ENCODE measurements around the gene ACTL8.

Gene ACTL8

DNA sequence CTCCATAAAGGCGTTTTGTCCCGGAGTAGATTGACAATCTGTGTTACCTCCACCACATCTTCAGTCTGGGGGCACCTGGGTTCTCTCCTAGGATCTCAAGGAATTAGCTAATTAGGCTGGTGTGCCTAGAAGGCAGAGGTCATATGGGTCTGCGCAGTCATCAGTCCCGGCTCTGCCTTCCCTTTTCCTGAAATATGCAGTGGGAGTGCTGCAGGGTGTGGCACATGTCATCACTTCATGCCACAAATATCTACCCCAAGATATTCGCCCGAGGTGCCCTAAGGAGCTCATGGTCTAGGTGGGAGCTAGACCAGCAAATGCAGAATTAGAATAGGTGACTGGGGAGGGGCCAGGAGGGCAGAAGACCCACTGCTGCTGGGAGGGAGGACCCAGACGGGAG is 42.9 kb downstream of the ACTL8 start:
- TF ChIP-seq CEBPB (IDR thresholded peaks at IDR 0.05): no peak

DNA sequence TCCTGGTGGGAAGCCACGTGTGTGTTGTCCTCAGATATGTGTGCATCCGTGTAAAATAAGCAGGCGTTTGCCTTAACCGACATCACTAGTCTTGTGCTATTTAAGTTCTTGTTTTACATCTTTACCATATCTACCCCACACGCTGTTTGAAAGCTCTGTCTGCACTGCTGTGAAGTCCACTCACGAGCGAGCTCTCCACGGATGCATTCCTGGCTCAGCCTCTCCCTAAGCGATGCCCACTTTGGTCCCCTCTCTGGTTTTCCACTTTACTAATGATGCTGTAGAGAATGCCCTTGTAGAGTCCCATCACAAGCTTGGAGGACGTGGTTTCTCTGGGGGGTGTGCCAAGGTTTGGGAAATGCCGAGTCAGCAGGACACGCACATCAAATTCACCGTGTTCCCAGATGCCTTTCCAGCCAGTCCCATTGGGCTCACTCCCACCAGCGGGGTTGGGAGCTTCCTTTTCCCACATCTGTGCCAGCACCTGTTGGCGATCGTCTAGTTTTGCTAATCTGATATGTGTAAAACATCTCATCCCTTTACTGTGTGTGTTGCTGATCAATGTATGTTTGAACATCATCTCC is 43.8 kb downstream of the ACTL8 start:
- TF ChIP-seq EP300 (IDR thresholded peaks at IDR 0.05; ENCODE audit: borderline replicate concordance) (no peak), NFIC (IDR thresholded peaks at IDR 0.05) (no peak), FOXM1 (IDR thresholded peaks at IDR 0.05; ENCODE audit: borderline replicate concordance, low read depth) (no peak), TCF12 (IDR thresholded peaks at IDR 0.05; ENCODE audit: low read depth) (no peak), ZBTB7A (IDR thresholded peaks at IDR 0.05; ENCODE audit: low read depth) (no peak), EGR1 (IDR thresholded peaks at IDR 0.05) (no peak), USF1 (IDR thresholded peaks at IDR 0.05) (no peak), TEAD4 (IDR thresholded peaks at IDR 0.05) (no peak), TAF1 (IDR thresholded peaks at IDR 0.05; ENCODE audit: low read depth) (no peak), CREB1 (IDR thresholded peaks at IDR 0.05; ENCODE audit: low read depth) (no peak), YY1 (IDR thresholded peaks at IDR 0.05; ENCODE audit: low read depth) (no peak), REST (IDR thresholded peaks at IDR 0.05; ENCODE audit: low read depth) (no peak), RAD21 (IDR thresholded peaks at IDR 0.05; ENCODE audit: low read depth) (no peak), CEBPB (IDR thresholded peaks at IDR 0.05) (no peak)
- TF ChIP-seq, protein P1, sequence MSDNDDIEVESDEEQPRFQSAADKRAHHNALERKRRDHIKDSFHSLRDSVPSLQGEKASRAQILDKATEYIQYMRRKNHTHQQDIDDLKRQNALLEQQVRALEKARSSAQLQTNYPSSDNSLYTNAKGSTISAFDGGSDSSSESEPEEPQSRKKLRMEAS (IDR thresholded peaks at IDR 0.05): no peak

- TF ChIP-seq NFIC (IDR thresholded peaks at IDR 0.05) (no peak), TCF12 (IDR thresholded peaks at IDR 0.05; ENCODE audit: low read depth) (no peak), CEBPB (IDR thresholded peaks at IDR 0.05) (no peak), USF1 (IDR thresholded peaks at IDR 0.05) (no peak)
Observed at GRCh38 chr1:17799642-17800041, 44.5 kb downstream of the ACTL8 start.

GRCh38 chr1:17802164-17802563 is 47.0 kb downstream of the ACTL8 start:
- TF ChIP-seq RAD21 (IDR thresholded peaks at IDR 0.05; ENCODE audit: low read depth): no peak
- TF ChIP-seq USF1 (IDR thresholded peaks at IDR 0.05): no peak
- TF ChIP-seq NFIC (IDR thresholded peaks at IDR 0.05): no peak
- TF ChIP-seq CEBPB (IDR thresholded peaks at IDR 0.05): no peak
- no peak for TF ChIP-seq TEAD4 (IDR thresholded peaks at IDR 0.05)
- no peak for TF ChIP-seq TAF1 (IDR thresholded peaks at IDR 0.05; ENCODE audit: low read depth)
- TF ChIP-seq FOXM1 (IDR thresholded peaks at IDR 0.05; ENCODE audit: borderline replicate concordance, low read depth): no peak
- no peak for TF ChIP-seq REST (IDR thresholded peaks at IDR 0.05; ENCODE audit: low read depth)
- TF ChIP-seq EGR1 (IDR thresholded peaks at IDR 0.05): no peak
- TF ChIP-seq, protein P1 (IDR thresholded peaks at IDR 0.05): no peak
- no peak for TF ChIP-seq EP300 (IDR thresholded peaks at IDR 0.05; ENCODE audit: borderline replicate concordance)
- no peak for TF ChIP-seq YY1 (IDR thresholded peaks at IDR 0.05; ENCODE audit: low read depth)
- TF ChIP-seq CREB1 (IDR thresholded peaks at IDR 0.05; ENCODE audit: low read depth): no peak
- TF ChIP-seq TCF12 (IDR thresholded peaks at IDR 0.05; ENCODE audit: low read depth): no peak
- no peak for TF ChIP-seq ZBTB7A (IDR thresholded peaks at IDR 0.05; ENCODE audit: low read depth)

- TF ChIP-seq YY1 (IDR thresholded peaks at IDR 0.05; ENCODE audit: low read depth) (no peak), EGR1 (IDR thresholded peaks at IDR 0.05) (no peak), TAF1 (IDR thresholded peaks at IDR 0.05; ENCODE audit: low read depth) (no peak), TEAD4 (IDR thresholded peaks at IDR 0.05) (no peak), ZBTB7A (IDR thresholded peaks at IDR 0.05; ENCODE audit: low read depth) (no peak), RAD21 (IDR thresholded peaks at IDR 0.05; ENCODE audit: low read depth) (no peak), REST (IDR thresholded peaks at IDR 0.05; ENCODE audit: low read depth) (no peak), TCF12 (IDR thresholded peaks at IDR 0.05; ENCODE audit: low read depth) (no peak)
- TF ChIP-seq, protein P1 (IDR thresholded peaks at IDR 0.05): no peak
Observed at GRCh38 chr1:17802945-17803344, 47.8 kb downstream of the ACTL8 start.

All from Ishikawa (cell line).